ENCODE data around the gene GLRX2. TPM values are rescaled to one million over a fixed set of nuclear protein-coding genes. Genes with fewer than 3 reads are reported as not detected.
"Not testable (repeated sequence)": the region's sequence is repeated elsewhere in the genome, so short reads cannot be mapped to it uniquely, and the experiment has no call there.

The GLRX2 gene
- polyA plus RNA-seq, 4 donors = 9.7 to 16.6 (median 13.3) TPM

GRCh38 chr1:193068013-193068412, 37.2 kb downstream of the GLRX2 start:
- DNase-seq (ENCODE audit: low read depth in 4 of 4, low spot score in 3 of 4) = no peak

GRCh38 chr1:193066606-193067005, 38.6 kb downstream of the GLRX2 start:
- DNase-seq (ENCODE audit: low read depth in 4 of 4, low spot score in 3 of 4) = no peak

DNA sequence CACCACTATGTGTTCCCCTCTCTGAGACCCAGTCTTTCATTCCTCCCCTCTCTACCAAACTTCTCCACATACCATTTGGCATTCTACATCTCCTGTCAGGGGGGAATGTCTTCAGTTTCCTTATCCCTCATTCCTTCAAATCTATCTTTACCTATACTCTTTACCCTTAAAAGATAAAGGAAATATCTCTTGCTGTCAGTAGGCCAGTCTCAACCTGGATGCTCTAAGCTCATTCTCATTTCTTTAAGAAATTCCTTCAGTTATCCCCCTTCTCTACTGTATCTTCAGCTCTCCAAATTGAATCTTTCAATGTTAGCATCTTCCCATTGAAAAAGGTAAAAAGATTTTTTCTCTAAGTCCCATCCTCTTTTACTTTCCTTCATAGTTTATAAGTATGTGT, 39.3 kb downstream of the GLRX2 start:
- DNase-seq (ENCODE audit: low read depth in 4 of 4, low spot score in 3 of 4) = no peak

- DNase-seq (ENCODE audit: low read depth in 4 of 4, low spot score in 3 of 4) = no peak
Observed at GRCh38 chr1:193062698-193063463, 42.3 kb downstream of the GLRX2 start.

DNA sequence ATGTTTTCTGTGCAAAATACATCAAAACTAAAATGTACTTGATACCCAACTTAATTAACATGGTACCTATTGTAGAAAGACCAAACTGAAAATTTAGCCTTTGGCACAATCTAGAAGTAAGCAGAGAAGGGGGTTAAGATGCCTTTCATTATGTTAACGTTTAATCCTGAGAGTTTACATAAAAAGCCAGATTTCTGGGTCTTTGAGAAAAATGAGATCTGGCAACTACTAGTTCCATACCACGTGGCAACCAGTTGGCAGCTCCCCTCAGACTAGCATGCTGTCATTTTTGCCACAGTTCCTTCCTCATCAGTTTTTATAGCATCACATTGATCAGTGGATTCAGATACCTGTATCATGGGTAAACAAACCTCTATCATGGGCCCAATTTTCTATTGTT, 44.3 kb downstream of the GLRX2 start:
- no peak for DNase-seq (ENCODE audit: low read depth in 4 of 4, low spot score in 3 of 4)

GRCh38 chr1:193060406-193060805, 44.8 kb downstream of the GLRX2 start:
- peak in 1 of 4 donors; percentile 6 for DNase-seq (ENCODE audit: low read depth in 4 of 4, low spot score in 3 of 4)

DNA sequence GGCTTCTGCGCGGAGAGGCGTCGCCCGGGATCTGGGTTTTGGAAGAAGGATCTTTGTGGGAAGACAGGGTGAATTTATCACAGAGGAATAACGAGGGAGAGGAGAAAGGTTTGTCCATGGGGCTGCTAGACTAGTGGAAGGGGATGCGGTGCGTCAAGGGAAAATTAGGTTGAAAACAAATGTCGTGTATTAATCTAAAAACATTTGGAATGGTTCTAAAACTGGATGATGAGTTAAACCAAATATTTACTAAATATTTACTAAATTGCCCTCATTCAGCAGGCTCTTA, 45.2 kb downstream of the GLRX2 start:
- DNase-seq (ENCODE audit: low read depth in 4 of 4, low spot score in 3 of 4) = no peak

GRCh38 chr1:193059282-193060114, 45.7 kb downstream of the GLRX2 start, which contains the start of the genes RO60 and UCHL5:
RO60 (plus strand) TSS chr1:193059612; CDS start chr1:193069055, 9,443 bp downstream.
UCHL5 (minus strand) TSS chr1:193059360; CDS start chr1:193059260, 100 bp downstream.
- DNase-seq (ENCODE audit: low read depth in 4 of 4, low spot score in 3 of 4) = peak; percentile 94 to 96 (median 95)

GRCh38 chr1:193058529-193059281, 46.5 kb downstream of the GLRX2 start:
- peak; percentile 22 to 40 (median 31) for DNase-seq (ENCODE audit: low read depth in 4 of 4, low spot score in 3 of 4)

- no peak for DNase-seq (ENCODE audit: low read depth in 4 of 4, low spot score in 3 of 4)
Observed at GRCh38 chr1:193054169-193054675, 51.0 kb downstream of the GLRX2 start.

DNA sequence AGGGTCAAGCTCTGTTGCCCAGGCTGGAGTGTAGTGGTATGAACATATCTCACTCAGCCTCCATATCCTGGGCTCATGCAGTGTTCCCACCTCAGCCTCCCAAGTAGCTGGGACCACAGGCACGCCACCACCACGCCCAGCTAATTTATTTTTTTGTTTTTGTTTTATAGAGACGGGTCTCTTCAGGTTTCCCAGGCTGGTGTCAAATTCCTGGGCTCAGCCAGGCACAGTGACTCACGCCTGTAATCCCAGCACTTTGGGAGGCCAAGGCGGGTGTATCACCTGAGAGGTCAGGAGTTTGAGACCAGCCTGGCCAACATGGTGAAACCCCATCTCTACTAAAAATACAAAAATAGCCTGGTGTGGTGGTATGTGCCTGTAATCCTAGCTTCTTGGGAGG, 56.3 kb downstream of the GLRX2 start:
- not testable (repeated sequence) for DNase-seq (ENCODE audit: low read depth in 4 of 4, low spot score in 3 of 4)

Other genes with a start within 250 kb of the GLRX2 start
- 10 to 100 TPM; 36.6 to 57.1 (median 44.2) TPM for gene UCHL5, start 46.1 kb downstream of the GLRX2 start, polyA plus RNA-seq (ENCODE audit: insufficient read length in 4 of 4)
- 10 to 100 TPM; 34.2 to 46.2 (median 44.7) TPM for gene RO60, start 45.8 kb downstream of the GLRX2 start, polyA plus RNA-seq (ENCODE audit: insufficient read length in 4 of 4)
- gene CDC73, start 16.6 kb upstream of the GLRX2 start, polyA plus RNA-seq (ENCODE audit: insufficient read length in 4 of 4) = 10 to 100 TPM; 42.0 to 55.2 (median 46.1) TPM
- gene B3GALT2, start 81.2 kb upstream of the GLRX2 start, polyA plus RNA-seq (ENCODE audit: insufficient read length in 4 of 4) = 10 to 100 TPM; 11.8 to 24.8 (median 14.9) TPM

All from left renal pelvis (tissue), 4 donors.